Testis (tissue), 2 donors: Measurements from ENCODE around the gene GGA3.

ENCODE experiments used
- POLR2A ChIP-seq: fragments of 450-650 bp; IDR thresholded peaks from one replicate; pipeline ENCODE4 v1.6.1; 2017; ENCODE audit warnings: antibody characterized with exemption, mild to moderate bottlenecking, moderate library complexity
- TF ChIP-seq, protein P1 (sequence below), 3 experiments: fragments of 450-650 bp in 2 of 3; fragments of 200-600 bp in 1 of 3; sonication (generic) in 1 of 3; IDR thresholded peaks; one replicate each; pipeline ENCODE4 v1.5.1; 2016 to 2019; ENCODE audit warnings: antibody characterized with exemption in 3 of 3, mild to moderate bottlenecking in 2 of 3, moderate library complexity in 1 of 3

DNA sequence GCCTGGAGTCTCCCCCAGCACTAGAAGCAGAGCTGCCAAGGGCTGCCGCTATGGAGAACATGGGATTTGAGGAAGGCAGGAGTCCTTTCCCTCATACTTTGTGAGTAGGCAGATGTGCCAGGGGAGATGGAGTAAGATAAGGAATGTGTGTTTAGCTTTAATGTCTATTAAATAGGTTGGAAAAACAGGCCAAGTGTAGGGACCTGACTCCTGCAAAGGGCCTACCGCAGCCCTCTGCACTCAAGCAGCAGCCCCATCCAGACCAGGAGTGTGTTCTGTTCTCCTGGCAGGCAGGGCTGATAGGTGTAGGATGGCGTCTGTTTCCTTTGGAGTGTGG lies 11.4 kb upstream of the GGA3 start:
- TF ChIP-seq, protein P1, sequence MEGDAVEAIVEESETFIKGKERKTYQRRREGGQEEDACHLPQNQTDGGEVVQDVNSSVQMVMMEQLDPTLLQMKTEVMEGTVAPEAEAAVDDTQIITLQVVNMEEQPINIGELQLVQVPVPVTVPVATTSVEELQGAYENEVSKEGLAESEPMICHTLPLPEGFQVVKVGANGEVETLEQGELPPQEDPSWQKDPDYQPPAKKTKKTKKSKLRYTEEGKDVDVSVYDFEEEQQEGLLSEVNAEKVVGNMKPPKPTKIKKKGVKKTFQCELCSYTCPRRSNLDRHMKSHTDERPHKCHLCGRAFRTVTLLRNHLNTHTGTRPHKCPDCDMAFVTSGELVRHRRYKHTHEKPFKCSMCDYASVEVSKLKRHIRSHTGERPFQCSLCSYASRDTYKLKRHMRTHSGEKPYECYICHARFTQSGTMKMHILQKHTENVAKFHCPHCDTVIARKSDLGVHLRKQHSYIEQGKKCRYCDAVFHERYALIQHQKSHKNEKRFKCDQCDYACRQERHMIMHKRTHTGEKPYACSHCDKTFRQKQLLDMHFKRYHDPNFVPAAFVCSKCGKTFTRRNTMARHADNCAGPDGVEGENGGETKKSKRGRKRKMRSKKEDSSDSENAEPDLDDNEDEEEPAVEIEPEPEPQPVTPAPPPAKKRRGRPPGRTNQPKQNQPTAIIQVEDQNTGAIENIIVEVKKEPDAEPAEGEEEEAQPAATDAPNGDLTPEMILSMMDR (IDR thresholded peaks at IDR 0.05) = no peak
- no peak for TF ChIP-seq POLR2A
